RWPE2 (cell line): ENCODE measurements around the gene ATP9A.

Source experiments
- ATAC-seq: fragments of 200-7000 bp; cut with Tn5 transposase; 3 replicates; pipeline ENCODE4 v1.9.1; 2021; ENCODE audit warnings: low read depth
- DNase-seq: peaks from one replicate; pipeline ENCODE4 v3.0.0-alpha.2; 2020; ENCODE audit warnings: low spot score
- H3K27ac ChIP-seq: fragments of 450-650 bp; 2 replicates; pipeline ENCODE4 v1.5.1; 2017; ENCODE audit warnings: mild to moderate bottlenecking; ENCODE audit not compliant: poor library complexity, severe bottlenecking
- H3K27me3 ChIP-seq: fragments of 250-450 bp; sonication (Bioruptor Pico); 2 replicates; pipeline ENCODE4 v1.5.1; 2021; ENCODE audit warnings: mild to moderate bottlenecking, moderate library complexity; ENCODE audit not compliant: insufficient read depth, poor library complexity, severe bottlenecking
- H3K36me3 ChIP-seq: fragments of 250-450 bp; sonication (Bioruptor Pico); 2 replicates; pipeline ENCODE4 v1.5.1; 2020; ENCODE audit warnings: low read depth, mild to moderate bottlenecking, moderate library complexity
- H3K4me1 ChIP-seq: fragments of 250-450 bp; sonication (Bioruptor Pico); 2 replicates; pipeline ENCODE4 v1.5.1; 2021; ENCODE audit warnings: mild to moderate bottlenecking, moderate library complexity; ENCODE audit not compliant: insufficient read depth, poor library complexity, severe bottlenecking
- H3K4me3 ChIP-seq: fragments of 250-450 bp; sonication (Bioruptor Pico); 2 replicates; pipeline ENCODE4 v1.5.1; 2021; ENCODE audit warnings: mild to moderate bottlenecking, moderate library complexity; ENCODE audit not compliant: severe bottlenecking
- H3K9me3 ChIP-seq: fragments of 250-450 bp; sonication (Bioruptor Pico); 2 replicates; pipeline ENCODE4 v1.5.1; 2021; ENCODE audit warnings: mild to moderate bottlenecking, moderate library complexity; ENCODE audit not compliant: severe bottlenecking
- TF ChIP-seq, protein P1 (sequence below): fragments of 450-650 bp; IDR thresholded peaks from one replicate; pipeline ENCODE4 v1.5.1; 2017; ENCODE audit warnings: mild to moderate bottlenecking, moderate library complexity; ENCODE audit not compliant: poor library complexity, severe bottlenecking

ATP9A gene

DNA sequence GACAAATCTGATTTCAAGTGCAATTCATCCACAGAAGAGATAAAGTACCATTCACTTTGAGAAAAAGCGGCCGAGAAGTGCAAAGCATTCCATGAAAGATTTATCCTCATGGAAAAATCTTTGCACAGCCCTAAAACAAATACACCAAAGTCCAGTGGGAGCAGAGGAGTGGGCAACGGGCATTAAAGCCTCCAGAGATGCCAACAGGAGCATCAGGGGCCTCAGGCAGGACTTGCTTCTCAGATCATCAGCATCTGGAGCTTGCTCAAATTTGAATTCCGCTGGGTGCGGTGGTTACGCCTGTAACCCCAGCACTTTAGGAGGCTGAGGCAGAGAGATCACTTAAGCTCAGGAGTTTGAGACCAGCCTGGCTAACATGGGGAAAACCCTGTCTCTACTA lies 115.0 kb downstream of the ATP9A start:
- Histone ChIP-seq H3K36me3 (no peaks in the 10 kb centered on the region), H3K27ac (no peak overlapping the region)

DNA sequence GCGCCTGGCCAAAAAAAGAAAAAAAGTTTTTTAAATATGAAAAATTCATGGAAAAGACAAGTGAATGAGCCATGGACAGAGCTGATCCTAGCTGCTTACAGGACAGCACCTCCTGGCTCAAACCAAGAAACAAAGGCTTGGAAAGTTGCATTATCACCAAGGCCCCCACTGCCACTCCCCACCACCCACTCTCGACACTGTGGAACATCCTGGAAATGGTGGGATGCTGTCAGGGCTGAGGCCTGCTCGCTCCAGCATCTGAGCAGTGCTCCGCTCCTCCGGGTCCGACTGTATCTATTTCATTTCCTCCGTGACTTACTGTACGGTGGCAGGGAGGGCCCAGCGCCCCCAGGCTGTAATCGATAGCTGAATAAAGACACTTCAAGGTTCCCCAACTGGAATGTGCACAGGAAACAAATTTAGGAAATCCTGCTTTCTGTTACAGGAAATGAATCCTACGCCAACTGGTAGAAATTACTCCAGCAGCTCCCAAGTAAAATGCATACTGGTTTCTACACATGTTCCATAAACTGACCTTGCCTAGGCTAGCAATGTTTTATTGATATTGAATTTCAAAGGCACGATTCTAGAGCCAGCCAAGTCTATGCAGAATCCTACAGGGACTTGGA lies 116.2 kb downstream of the ATP9A start:
- no peaks in the 10 kb centered on the region for H3K27me3 ChIP-seq
- peaks cover 15% of the 10 kb centered on the region for H3K4me1 ChIP-seq
- no peak overlapping the region for H3K27ac ChIP-seq
- H3K4me3 ChIP-seq = no peak overlapping the region
- TF ChIP-seq, protein P1, sequence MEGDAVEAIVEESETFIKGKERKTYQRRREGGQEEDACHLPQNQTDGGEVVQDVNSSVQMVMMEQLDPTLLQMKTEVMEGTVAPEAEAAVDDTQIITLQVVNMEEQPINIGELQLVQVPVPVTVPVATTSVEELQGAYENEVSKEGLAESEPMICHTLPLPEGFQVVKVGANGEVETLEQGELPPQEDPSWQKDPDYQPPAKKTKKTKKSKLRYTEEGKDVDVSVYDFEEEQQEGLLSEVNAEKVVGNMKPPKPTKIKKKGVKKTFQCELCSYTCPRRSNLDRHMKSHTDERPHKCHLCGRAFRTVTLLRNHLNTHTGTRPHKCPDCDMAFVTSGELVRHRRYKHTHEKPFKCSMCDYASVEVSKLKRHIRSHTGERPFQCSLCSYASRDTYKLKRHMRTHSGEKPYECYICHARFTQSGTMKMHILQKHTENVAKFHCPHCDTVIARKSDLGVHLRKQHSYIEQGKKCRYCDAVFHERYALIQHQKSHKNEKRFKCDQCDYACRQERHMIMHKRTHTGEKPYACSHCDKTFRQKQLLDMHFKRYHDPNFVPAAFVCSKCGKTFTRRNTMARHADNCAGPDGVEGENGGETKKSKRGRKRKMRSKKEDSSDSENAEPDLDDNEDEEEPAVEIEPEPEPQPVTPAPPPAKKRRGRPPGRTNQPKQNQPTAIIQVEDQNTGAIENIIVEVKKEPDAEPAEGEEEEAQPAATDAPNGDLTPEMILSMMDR = no peak
- H3K36me3 ChIP-seq = no peaks in the 10 kb centered on the region
- ATAC-seq (no peak), DNase-seq (no peak)
- H3K9me3 ChIP-seq = no peaks in the 10 kb centered on the region

More for the DNA sequence above, 115.0 kb downstream of the ATP9A start:
- TF ChIP-seq, protein P1 = no peak
- Histone ChIP-seq H3K9me3 (no peaks in the 10 kb centered on the region), H3K27me3 (no peaks in the 10 kb centered on the region), H3K4me1 (peaks cover 15% of the 10 kb centered on the region), H3K4me3 (no peak overlapping the region)
- DNase-seq = no peak
- ATAC-seq = no peak

DNA sequence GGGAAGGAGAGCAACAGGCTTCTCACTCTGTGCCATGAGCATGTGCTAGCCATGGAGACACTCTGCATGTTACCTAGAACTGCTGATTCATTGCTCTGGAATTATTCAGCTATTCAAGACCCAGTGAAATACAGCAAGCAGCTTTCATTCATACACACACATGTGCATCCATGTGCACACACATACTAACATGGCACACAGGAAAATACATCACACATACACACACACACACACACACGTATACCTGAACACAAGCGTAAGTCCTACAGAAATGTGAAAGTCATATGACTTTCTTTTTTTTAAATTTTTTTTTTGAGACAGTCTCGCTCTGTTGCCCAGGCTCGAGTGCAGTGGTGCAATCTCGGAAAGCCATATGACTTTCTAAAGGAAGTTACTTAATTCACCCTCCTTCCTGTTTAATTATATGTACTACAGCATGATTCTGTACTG lies 117.5 kb downstream of the ATP9A start:
- H3K36me3 ChIP-seq = no peaks in the 10 kb centered on the region
- H3K4me3 ChIP-seq = no peak overlapping the region
- ATAC-seq (peak; percentile 88), DNase-seq (no peak)
- H3K27me3 ChIP-seq = no peaks in the 10 kb centered on the region
- peaks cover 15% of the 10 kb centered on the region for H3K4me1 ChIP-seq
- no peak overlapping the region for H3K27ac ChIP-seq
- no peaks in the 10 kb centered on the region for H3K9me3 ChIP-seq
- TF ChIP-seq, protein P1 = no peak

DNA sequence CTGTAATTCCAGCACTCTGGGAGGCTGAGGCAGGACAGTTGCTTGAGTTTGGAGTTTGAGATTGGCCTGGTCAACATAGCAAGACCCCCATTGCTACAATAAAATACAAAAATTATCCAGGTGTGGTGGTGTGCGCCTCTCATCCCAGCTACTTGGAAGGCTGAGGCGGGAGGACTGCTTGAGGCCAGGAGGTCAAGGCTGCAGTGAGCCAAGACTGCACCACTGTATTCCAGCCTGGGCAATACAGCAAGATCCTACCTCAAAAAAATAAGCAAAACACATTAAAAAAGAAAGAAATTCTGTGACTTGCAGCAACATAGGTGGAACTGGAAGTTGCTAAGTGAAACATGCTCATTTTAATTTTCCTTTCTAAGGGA lies 119.6 kb downstream of the ATP9A start:
- no peak overlapping the region for H3K27ac ChIP-seq
- H3K36me3 ChIP-seq = no peaks in the 10 kb centered on the region
- TF ChIP-seq, protein P1 = no peak
- DNase-seq (no peak), ATAC-seq (no peak)
- no peak overlapping the region for H3K4me3 ChIP-seq
- H3K27me3 ChIP-seq = no peaks in the 10 kb centered on the region
- no peaks in the 10 kb centered on the region for H3K9me3 ChIP-seq
- peaks cover 15% of the 10 kb centered on the region for H3K4me1 ChIP-seq
